Measurements from ENCODE around the gene BEST1. TPM values are rescaled to one million over a fixed set of nuclear protein-coding genes. Genes with fewer than 3 reads are reported as not detected.
A peak's percentile ranks its signal among the peaks of the same experiment; 100 is the strongest.

Gene BEST1
- total and polyA plus RNA-seq, 2 of the 13 experiments (the other 11 are each of a cell fraction or from before 2014, with no cell fraction given) = 0.09 to 0.65 TPM

DNA sequence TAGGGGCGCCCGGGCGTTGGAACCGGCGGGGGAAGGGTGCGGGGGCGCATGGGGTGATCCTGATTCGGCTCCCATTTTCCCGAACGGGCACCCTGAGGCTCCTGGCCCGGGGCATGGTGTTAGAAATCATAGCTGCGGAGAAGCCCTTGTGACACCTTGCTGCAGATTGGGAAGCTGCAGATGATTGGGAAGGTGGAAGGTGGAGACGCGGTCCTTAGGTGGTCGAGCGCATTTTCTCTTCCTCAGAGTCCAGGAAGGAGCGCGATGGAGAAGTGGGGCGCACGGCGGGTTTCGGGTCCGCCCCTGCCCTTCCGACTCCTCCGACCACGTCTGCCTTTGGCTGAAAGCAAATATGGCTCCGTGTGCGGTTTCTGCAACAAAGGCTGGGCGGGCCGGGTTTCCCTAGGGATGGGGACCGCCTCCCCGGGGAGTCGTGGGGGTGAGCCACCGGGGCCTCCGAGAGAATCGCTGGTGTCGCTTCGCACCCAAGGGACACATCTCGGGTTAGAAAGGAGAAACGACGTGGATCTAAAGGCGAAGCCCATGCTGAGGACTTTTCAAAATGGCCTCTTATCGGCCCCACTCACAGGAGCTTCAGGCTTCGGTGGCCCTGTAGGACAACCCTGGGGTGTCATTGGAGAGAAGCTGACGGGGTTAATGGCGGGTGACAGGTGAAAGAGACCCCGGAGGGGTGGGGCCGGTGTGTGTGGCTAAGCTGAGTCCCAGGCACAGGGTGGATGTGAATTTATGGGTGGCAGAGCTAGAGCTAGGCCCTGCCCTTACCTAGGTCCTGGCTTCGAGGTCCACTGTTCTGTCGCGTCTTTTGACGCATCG is 18.0 kb downstream of the BEST1 start (continued):
- TF ChIP-seq HOMEZ (CRISPR knock-in tag; IDR thresholded peaks at IDR 0.05; ENCODE audit: low read depth) (no peak), SATB2 (CRISPR knock-in tag; IDR thresholded peaks at IDR 0.05) (no peak), TARDBP (CRISPR knock-in tag; IDR thresholded peaks at IDR 0.05) (no peak), YY1 (IDR thresholded peaks at IDR 0.05; ENCODE audit: insufficient read depth, insufficient replicate concordance, low read depth, low read length) (peak; percentile 88), TFDP1 (CRISPR knock-in tag; IDR thresholded peaks at IDR 0.05; ENCODE audit: borderline replicate concordance) (no peak), LCORL (IDR thresholded peaks at IDR 0.05) (no peak), LCORL (CRISPR knock-in tag; IDR thresholded peaks at IDR 0.05) (peak; percentile 48; the same call in 1 of the 2 replicates), NFE2L2 (IDR thresholded peaks at IDR 0.05; ENCODE audit: low read length) (no peak), ZNF644 (CRISPR knock-in tag; IDR thresholded peaks at IDR 0.05; ENCODE audit: low read depth) (no peak), ZNF501 (CRISPR knock-in tag; IDR thresholded peaks at IDR 0.05) (no peak; the same call in 1 of the 2 replicates), SYNCRIP (IDR thresholded peaks at IDR 0.05; ENCODE audit: insufficient read depth, low read depth, low read length) (no peak), NFIB (CRISPR knock-in tag; IDR thresholded peaks at IDR 0.05; ENCODE audit: borderline replicate concordance) (no peak), WIZ (CRISPR knock-in tag; IDR thresholded peaks at IDR 0.05) (no peak), ZNF275 (CRISPR knock-in tag; IDR thresholded peaks at IDR 0.05; ENCODE audit: borderline replicate concordance) (0 out of 2 replicates have a peak, but pooled peaks have one; percentile 13), ZSCAN25 (CRISPR knock-in tag; IDR thresholded peaks at IDR 0.05) (no peak)
- TF ChIP-seq, protein P1, sequence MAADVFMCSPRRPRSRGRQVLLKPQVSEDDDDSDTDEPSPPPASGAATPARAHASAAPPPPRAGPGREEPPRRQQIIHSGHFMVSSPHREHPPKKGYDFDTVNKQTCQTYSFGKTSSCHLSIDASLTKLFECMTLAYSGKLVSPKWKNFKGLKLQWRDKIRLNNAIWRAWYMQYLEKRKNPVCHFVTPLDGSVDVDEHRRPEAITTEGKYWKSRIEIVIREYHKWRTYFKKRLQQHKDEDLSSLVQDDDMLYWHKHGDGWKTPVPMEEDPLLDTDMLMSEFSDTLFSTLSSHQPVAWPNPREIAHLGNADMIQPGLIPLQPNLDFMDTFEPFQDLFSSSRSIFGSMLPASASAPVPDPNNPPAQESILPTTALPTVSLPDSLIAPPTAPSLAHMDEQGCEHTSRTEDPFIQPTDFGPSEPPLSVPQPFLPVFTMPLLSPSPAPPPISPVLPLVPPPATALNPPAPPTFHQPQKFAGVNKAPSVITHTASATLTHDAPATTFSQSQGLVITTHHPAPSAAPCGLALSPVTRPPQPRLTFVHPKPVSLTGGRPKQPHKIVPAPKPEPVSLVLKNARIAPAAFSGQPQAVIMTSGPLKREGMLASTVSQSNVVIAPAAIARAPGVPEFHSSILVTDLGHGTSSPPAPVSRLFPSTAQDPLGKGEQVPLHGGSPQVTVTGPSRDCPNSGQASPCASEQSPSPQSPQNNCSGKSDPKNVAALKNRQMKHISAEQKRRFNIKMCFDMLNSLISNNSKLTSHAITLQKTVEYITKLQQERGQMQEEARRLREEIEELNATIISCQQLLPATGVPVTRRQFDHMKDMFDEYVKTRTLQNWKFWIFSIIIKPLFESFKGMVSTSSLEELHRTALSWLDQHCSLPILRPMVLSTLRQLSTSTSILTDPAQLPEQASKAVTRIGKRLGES (CRISPR knock-in tag; IDR thresholded peaks at IDR 0.05; ENCODE audit: borderline replicate concordance) = no peak
- TF ChIP-seq, protein P2, sequence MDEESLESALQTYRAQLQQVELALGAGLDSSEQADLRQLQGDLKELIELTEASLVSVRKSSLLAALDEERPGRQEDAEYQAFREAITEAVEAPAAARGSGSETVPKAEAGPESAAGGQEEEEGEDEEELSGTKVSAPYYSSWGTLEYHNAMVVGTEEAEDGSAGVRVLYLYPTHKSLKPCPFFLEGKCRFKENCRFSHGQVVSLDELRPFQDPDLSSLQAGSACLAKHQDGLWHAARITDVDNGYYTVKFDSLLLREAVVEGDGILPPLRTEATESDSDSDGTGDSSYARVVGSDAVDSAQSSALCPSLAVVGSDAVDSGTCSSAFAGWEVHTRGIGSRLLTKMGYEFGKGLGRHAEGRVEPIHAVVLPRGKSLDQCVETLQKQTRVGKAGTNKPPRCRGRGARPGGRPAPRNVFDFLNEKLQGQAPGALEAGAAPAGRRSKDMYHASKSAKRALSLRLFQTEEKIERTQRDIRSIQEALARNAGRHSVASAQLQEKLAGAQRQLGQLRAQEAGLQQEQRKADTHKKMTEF (CRISPR knock-in tag; IDR thresholded peaks at IDR 0.05) = no peak
